Measurements from ENCODE around the gene MYDGF.

DNA sequence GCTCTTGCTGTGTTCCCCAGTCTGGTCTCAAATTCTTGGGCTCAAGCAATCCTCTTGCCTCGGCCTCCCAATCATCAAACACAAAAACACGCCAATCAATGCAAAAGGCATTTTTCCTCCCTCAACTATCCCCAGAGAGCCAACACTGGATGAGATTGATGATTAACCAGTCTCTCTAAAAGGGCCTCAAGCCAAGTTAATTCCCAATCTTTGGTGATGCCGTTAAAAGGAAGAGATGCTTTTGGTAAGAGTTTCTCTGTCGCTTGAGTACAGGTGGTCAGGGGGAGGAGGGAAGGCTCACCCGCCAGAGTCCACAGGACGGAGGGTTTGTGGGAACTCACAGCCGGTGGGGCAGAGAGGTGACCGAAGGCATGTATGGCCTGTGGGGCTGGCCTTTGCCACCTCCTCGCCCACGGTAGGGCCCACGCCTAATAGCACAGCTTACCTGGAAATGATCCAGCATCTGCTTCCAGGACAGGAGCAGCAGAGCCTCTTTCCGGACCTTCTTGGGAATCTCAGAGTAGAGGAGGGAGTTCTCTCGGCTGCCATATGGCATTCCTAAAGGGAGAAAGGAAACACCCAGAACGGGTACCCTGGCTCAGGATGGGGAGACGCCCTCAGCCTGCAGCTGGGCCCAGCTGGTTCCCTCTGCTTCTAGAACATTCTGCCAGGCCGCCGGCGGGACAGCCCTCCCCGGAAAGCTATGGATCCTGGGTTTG is 35.4 kb upstream of the MYDGF start:
- TF ChIP-seq POLR2A (IDR thresholded peaks at IDR 0.05; ENCODE audit: low read length) = no peak
- no peak for TF ChIP-seq GATA1 (IDR thresholded peaks at IDR 0.05; ENCODE audit: low read depth, low read length)
